ENCODE measurements around the gene SGSM2.

DNA sequence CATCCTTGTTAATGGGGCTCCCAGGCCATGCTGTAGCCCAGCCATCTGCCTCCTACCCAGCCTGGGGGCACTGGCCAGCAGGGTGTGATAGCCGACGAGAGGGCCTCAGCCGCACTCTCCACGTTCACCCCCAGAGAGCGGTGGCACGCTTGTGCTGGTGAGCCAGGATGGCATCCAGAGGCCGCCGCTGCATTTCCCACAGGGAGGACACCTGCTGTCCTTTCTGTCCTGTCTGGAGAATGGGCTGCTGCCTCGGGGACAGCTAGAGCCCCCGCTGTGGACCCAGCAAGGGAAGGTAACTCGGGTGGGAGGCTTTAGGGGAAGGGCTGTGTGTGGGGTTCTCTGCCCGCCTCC lies 27.4 kb downstream of the SGSM2 start:
- TF ChIP-seq ZNF570 (CRISPR knock-in tag; IDR thresholded peaks at IDR 0.05; ENCODE audit: borderline replicate concordance) (no peak), EZH2 (conservative IDR thresholded peaks at IDR 0.05; ENCODE audit: low read depth, low read length) (no peak), KAT7 (CRISPR knock-in tag; IDR thresholded peaks at IDR 0.05; ENCODE audit: borderline replicate concordance) (no peak), NFYB (CRISPR knock-in tag; IDR thresholded peaks at IDR 0.05) (no peak), RFX1 (IDR thresholded peaks at IDR 0.05) (no peak), ZNF317 (CRISPR knock-in tag; IDR thresholded peaks at IDR 0.05) (no peak), POLR2A (IDR thresholded peaks at IDR 0.05; ENCODE audit: insufficient read depth in 1 of 2, low read depth in 2 of 2, low read length in 2 of 2) (no peak), MXD4 (CRISPR knock-in tag; IDR thresholded peaks at IDR 0.05) (no peak), ZNF841 (CRISPR knock-in tag; IDR thresholded peaks at IDR 0.05; ENCODE audit: borderline replicate concordance) (no peak)
- TF ChIP-seq, protein P1, sequence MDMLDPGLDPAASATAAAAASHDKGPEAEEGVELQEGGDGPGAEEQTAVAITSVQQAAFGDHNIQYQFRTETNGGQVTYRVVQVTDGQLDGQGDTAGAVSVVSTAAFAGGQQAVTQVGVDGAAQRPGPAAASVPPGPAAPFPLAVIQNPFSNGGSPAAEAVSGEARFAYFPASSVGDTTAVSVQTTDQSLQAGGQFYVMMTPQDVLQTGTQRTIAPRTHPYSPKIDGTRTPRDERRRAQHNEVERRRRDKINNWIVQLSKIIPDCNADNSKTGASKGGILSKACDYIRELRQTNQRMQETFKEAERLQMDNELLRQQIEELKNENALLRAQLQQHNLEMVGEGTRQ (IDR thresholded peaks at IDR 0.05; ENCODE audit: low read depth, low read length): no peak
- TF ChIP-seq, protein P1 (CRISPR knock-in tag; IDR thresholded peaks at IDR 0.05; ENCODE audit: borderline replicate concordance): no peak
- TF ChIP-seq, protein P2, sequence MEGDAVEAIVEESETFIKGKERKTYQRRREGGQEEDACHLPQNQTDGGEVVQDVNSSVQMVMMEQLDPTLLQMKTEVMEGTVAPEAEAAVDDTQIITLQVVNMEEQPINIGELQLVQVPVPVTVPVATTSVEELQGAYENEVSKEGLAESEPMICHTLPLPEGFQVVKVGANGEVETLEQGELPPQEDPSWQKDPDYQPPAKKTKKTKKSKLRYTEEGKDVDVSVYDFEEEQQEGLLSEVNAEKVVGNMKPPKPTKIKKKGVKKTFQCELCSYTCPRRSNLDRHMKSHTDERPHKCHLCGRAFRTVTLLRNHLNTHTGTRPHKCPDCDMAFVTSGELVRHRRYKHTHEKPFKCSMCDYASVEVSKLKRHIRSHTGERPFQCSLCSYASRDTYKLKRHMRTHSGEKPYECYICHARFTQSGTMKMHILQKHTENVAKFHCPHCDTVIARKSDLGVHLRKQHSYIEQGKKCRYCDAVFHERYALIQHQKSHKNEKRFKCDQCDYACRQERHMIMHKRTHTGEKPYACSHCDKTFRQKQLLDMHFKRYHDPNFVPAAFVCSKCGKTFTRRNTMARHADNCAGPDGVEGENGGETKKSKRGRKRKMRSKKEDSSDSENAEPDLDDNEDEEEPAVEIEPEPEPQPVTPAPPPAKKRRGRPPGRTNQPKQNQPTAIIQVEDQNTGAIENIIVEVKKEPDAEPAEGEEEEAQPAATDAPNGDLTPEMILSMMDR (CRISPR knock-in tag; IDR thresholded peaks at IDR 0.05): no peak
- TF ChIP-seq, protein P3, sequence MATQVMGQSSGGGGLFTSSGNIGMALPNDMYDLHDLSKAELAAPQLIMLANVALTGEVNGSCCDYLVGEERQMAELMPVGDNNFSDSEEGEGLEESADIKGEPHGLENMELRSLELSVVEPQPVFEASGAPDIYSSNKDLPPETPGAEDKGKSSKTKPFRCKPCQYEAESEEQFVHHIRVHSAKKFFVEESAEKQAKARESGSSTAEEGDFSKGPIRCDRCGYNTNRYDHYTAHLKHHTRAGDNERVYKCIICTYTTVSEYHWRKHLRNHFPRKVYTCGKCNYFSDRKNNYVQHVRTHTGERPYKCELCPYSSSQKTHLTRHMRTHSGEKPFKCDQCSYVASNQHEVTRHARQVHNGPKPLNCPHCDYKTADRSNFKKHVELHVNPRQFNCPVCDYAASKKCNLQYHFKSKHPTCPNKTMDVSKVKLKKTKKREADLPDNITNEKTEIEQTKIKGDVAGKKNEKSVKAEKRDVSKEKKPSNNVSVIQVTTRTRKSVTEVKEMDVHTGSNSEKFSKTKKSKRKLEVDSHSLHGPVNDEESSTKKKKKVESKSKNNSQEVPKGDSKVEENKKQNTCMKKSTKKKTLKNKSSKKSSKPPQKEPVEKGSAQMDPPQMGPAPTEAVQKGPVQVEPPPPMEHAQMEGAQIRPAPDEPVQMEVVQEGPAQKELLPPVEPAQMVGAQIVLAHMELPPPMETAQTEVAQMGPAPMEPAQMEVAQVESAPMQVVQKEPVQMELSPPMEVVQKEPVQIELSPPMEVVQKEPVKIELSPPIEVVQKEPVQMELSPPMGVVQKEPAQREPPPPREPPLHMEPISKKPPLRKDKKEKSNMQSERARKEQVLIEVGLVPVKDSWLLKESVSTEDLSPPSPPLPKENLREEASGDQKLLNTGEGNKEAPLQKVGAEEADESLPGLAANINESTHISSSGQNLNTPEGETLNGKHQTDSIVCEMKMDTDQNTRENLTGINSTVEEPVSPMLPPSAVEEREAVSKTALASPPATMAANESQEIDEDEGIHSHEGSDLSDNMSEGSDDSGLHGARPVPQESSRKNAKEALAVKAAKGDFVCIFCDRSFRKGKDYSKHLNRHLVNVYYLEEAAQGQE (IDR thresholded peaks at IDR 0.05; ENCODE audit: borderline replicate concordance in 1 of 2, low read depth in 1 of 2, low read length in 2 of 2): no peak

Data from HepG2 (cell line).